HepG2 (cell line): ENCODE measurements around the gene TLE5. TPM values are rescaled to one million over a fixed set of nuclear protein-coding genes. Genes with fewer than 3 reads are reported as not detected.

ENCODE experiments used
- ATAC-seq: fragments of 200-7000 bp; cut with Tn5 transposase; 3 replicates; pipeline ENCODE4 v1.9.1; 2020; ENCODE audit warnings: mild to moderate bottlenecking, moderate library complexity
- BruUV-seq: library from RNA; stranded (reverse); fragments of 400-500 nt; replicated peaks from 2 replicates; lab custom pipeline; 2021; lab: Mats Ljungman, UMichigan
- CTCF ChIA-PET: fragments of 300-600 bp; formaldehyde crosslinking; extraction: SDS; loops from one replicate; lab custom pipeline; 2021; ENCODE audit warnings: low total read pairs, inconsistent platforms, low intra/inter-chr PET ratio; lab: Yijun Ruan, JAX
- POLR2A ChIA-PET: fragments of 350-600 bp; sonication (Branson Sonifier 250); formaldehyde crosslinking; loops from one replicate; lab custom pipeline; 2020; ENCODE audit warnings: antibody characterized with exemption, inconsistent platforms; lab: Yijun Ruan, JAX
- DNase-seq: peaks from one replicate; pipeline ENCODE4 v3.0.0-alpha.2; 2015; ENCODE audit warnings: low spot score
- FAIRE-seq: peaks from 3 replicates; lab custom pipeline; 2011; peaks lifted over from hg19 to GRCh38; lab: Jason Lieb, UNC
- H2AFZ ChIP-seq: one replicate; pipeline ENCODE4 v1.6.1; 2011; ENCODE audit warnings: low read length, inconsistent platforms
- H3K27ac ChIP-seq: fragments of 300-600 bp; 3 replicates; pipeline ENCODE4 v1.8.0; 2011; ENCODE audit warnings: mixed run types, mild to moderate bottlenecking, mixed read lengths, low read length, inconsistent platforms; ENCODE audit not compliant: insufficient read depth; ENCODE audit errors: extremely low read length
- H3K27me3 ChIP-seq, 2 experiments: fragments of 200-600 bp in 1 of 2; 2 replicates in 1 of 2; 3 replicates in 1 of 2; pipeline versions ENCODE4 v1.6.0 to v1.8.0; 2011; ENCODE audit warnings: low read length in 2 of 2, mild to moderate bottlenecking in 2 of 2, moderate library complexity in 2 of 2, inconsistent platforms in 1 of 2; ENCODE audit not compliant: insufficient read depth in 2 of 2, control insufficient read depth in 1 of 2
- H3K36me3 ChIP-seq, 2 experiments: fragments of 200-600 bp in 1 of 2; replicated peaks in 1 of 2; 2 replicates in 1 of 2; 3 replicates in 1 of 2; pipeline versions ENCODE4 v1.5.1 to v1.8.0; 2011; ENCODE audit warnings: low read length in 2 of 2, inconsistent platforms in 1 of 2; ENCODE audit not compliant: insufficient read depth in 2 of 2, control insufficient read depth in 1 of 2
- H3K4me1 ChIP-seq: 2 replicates; pipeline ENCODE4 v1.5.1; 2012; ENCODE audit warnings: low read length, inconsistent platforms; ENCODE audit not compliant: insufficient read depth
- H3K4me2 ChIP-seq: 2 replicates; pipeline ENCODE4 v1.6.0; 2011; ENCODE audit warnings: low read depth, low read length, inconsistent platforms
- H3K4me3 ChIP-seq, 3 experiments: fragments of 200-600 bp in 1 of 3; sonication (generic), shearing (Covaris generic) in 1 of 3; replicated peaks in 1 of 3; 2 replicates each; pipeline ENCODE4 v1.5.1; 2011 to 2016; ENCODE audit warnings: low read length in 3 of 3, inconsistent platforms in 2 of 3, low read depth in 2 of 3, mild to moderate bottlenecking in 2 of 3, control low read depth in 1 of 3, mixed read lengths in 1 of 3; ENCODE audit not compliant: insufficient read depth in 1 of 3
- H3K79me2 ChIP-seq: one replicate; pipeline ENCODE4 v1.6.1; 2011; ENCODE audit warnings: low read length, inconsistent platforms; ENCODE audit not compliant: insufficient read depth
- H3K9ac ChIP-seq: 2 replicates; pipeline ENCODE4 v1.6.0; 2011; ENCODE audit warnings: mild to moderate bottlenecking, low read depth, low read length, inconsistent platforms; ENCODE audit not compliant: insufficient read depth
- H3K9me3 ChIP-seq: 2 replicates; pipeline ENCODE4 v1.5.1; 2012; ENCODE audit warnings: mild to moderate bottlenecking, low read length
- H4K20me1 ChIP-seq: 2 replicates; pipeline ENCODE4 v1.6.0; 2011; ENCODE audit warnings: inconsistent platforms, mild to moderate bottlenecking, low read length, moderate library complexity; ENCODE audit not compliant: insufficient read depth
- CTCF ChIP-seq: sonication (generic); formaldehyde crosslinking; IDR thresholded peaks from 2 replicates; pipeline ENCODE4 v1.5.0; 2020; ENCODE audit warnings: mild to moderate bottlenecking, missing genetic modification reagents, moderate library complexity
- EEA1 ChIP-seq: sonication (generic); formaldehyde crosslinking; IDR thresholded peaks from 2 replicates; pipeline ENCODE4 v1.5.1; 2020; ENCODE audit warnings: mild to moderate bottlenecking, missing genetic modification reagents, borderline replicate concordance
- HOXA3 ChIP-seq: sonication (generic); formaldehyde crosslinking; IDR thresholded peaks from 2 replicates; pipeline ENCODE4 v1.5.0; 2020; ENCODE audit warnings: missing genetic modification reagents
- KLF9 ChIP-seq: IDR thresholded peaks from 2 replicates; pipeline ENCODE4 v1.6.1; 2016; ENCODE audit warnings: low read depth
- MBNL3 ChIP-seq: fragments of 250-450 bp; sonication (Bioruptor Pico); conservative IDR thresholded peaks from 2 replicates; pipeline ENCODE4 v1.8.0; 2022; ENCODE audit warnings: mild to moderate bottlenecking, inconsistent platforms
- MTF1 ChIP-seq: sonication (generic); formaldehyde crosslinking; IDR thresholded peaks from 2 replicates; pipeline ENCODE4 v1.5.0; 2020; ENCODE audit warnings: missing genetic modification reagents
- POLR2AphosphoS5 ChIP-seq: IDR thresholded peaks from 2 replicates; pipeline ENCODE4 v1.6.1; 2012; ENCODE audit warnings: low read depth, low read length
- RAD21 ChIP-seq: fragments of 450-650 bp; formaldehyde crosslinking; IDR thresholded peaks from 2 replicates; pipeline ENCODE4 v1.5.0; 2020; ENCODE audit warnings: mild to moderate bottlenecking
- REST ChIP-seq, 2 experiments: IDR thresholded peaks; 2 replicates each; pipeline ENCODE4 v1.6.1; 2011 to 2012; ENCODE audit warnings: low read length in 2 of 2, borderline replicate concordance in 1 of 2, low read depth in 1 of 2, mild to moderate bottlenecking in 1 of 2, moderate library complexity in 1 of 2
- SOX6 ChIP-seq, 2 experiments: fragments of 450-650 bp in 1 of 2; sonication (generic) in 1 of 2; formaldehyde crosslinking in 1 of 2; IDR thresholded peaks; 2 replicates each; pipeline versions ENCODE4 v1.4.0 to v1.6.1; 2017 to 2020; ENCODE audit warnings: antibody characterized with exemption in 1 of 2, mild to moderate bottlenecking in 1 of 2, missing genetic modification reagents in 1 of 2
- SSRP1 ChIP-seq: IDR thresholded peaks from 2 replicates; pipeline ENCODE4 v1.6.1; 2016; ENCODE audit warnings: control low read depth
- TEF ChIP-seq: sonication (generic); formaldehyde crosslinking; IDR thresholded peaks from 2 replicates; pipeline ENCODE4 v1.5.0; 2020; ENCODE audit warnings: missing genetic modification reagents
- ZNF17 ChIP-seq: sonication (generic); formaldehyde crosslinking; IDR thresholded peaks from 2 replicates; pipeline ENCODE4 v1.5.0; 2020; ENCODE audit warnings: mild to moderate bottlenecking, missing genetic modification reagents
- ZNF556 ChIP-seq: sonication (generic); formaldehyde crosslinking; IDR thresholded peaks from 2 replicates; pipeline ENCODE4 v1.4.0; 2020; ENCODE audit warnings: mild to moderate bottlenecking, missing genetic modification reagents, borderline replicate concordance
- WGBS: methylation state at CpG from one replicate; pipeline ENCODE4 v1.1.6; 2017; ENCODE audit warnings: low lambda C conversion rate; 5-methylcytosine and 5-hydroxymethylcytosine counted together
- in situ Hi-C: cut with HindIII; loops from 2 replicates; pipeline ENCODE4 v1.10.0; 2017; ENCODE audit warnings: low pct_unique_long_range_greater_than_20kb; ENCODE audit not compliant: extremely low pct_ligation_motif_present
- intact Hi-C: fragments of 100-400 bp; cut with micrococcal nuclease; formaldehyde crosslinking; loops from one replicate; pipeline ENCODE4 v1.10.0; 2022; ENCODE audit not compliant: unreplicated experiment
- polyA plus RNA-seq, 8 experiments: library from polyadenylated mRNA; depleted of rRNA in 3 of 8; stranded (reverse) in 7 of 8; unstranded in 1 of 8; fragments of >200 nt; fragmentation: Illumina TruSeq in 4 of 8; extraction: Trizol in 4 of 8; gene quantifications; 2 replicates each; pipeline versions ENCODE4 v1.2.1 to v1.2.3, GENCODE V29; 2011 to 2016; ENCODE audit warnings: low read depth in 4 of 8, missing spikeins in 1 of 8, mixed read lengths in 1 of 8; ENCODE audit not compliant: insufficient read depth in 1 of 8
- total RNA-seq, 5 experiments: library from RNA; depleted of rRNA; stranded (reverse); fragments of >200 nt; fragmentation: Illumina TruSeq; extraction: Trizol; gene quantifications; 2 replicates each; pipeline ENCODE4 v1.2.3, GENCODE V29; 2016; ENCODE audit warnings: low read depth in 1 of 5
- TF ChIP-seq, protein P1 (sequence below): sonication (generic); formaldehyde crosslinking; IDR thresholded peaks from 2 replicates; pipeline ENCODE4 v1.8.0; 2023; ENCODE audit warnings: mild to moderate bottlenecking, missing genetic modification reagents
- TF ChIP-seq, protein P2 (sequence below): sonication (generic); formaldehyde crosslinking; conservative IDR thresholded peaks from 2 replicates; pipeline ENCODE4 v1.5.0; 2020; ENCODE audit warnings: missing genetic modification reagents

TLE5 gene
- total and polyA plus RNA-seq, 2 of the 13 experiments (the other 11 are each of a cell fraction or from before 2014, with no cell fraction given), result 62.8 to 189 TPM

DNA sequence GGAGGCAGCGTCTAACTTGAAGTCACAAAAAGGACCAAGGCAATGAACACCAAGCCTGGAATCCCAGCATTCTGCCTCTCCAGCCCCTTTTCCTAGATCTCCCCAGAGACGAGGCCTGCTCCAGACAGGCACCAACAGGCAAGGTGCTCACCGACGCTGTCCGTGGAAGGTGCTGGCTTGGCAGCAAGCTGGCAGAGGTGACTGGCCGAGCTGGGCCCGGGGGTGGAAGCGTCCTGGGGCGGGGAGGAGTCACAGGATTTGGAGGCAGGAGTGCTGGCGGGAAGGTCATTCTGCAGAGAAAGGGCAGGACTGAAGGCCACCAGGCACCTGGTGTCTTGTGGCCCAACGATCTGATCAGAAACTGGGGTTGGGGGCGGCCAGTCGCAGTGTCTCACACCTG, 51.4 kb downstream of the TLE5 start (continued):
- TF ChIP-seq CTCF (CRISPR knock-in tag) (no peak), HOXA3 (CRISPR knock-in tag) (no peak), TEF (no peak), POLR2AphosphoS5 (no peak), ZNF556 (CRISPR knock-in tag) (no peak), KLF9 (CRISPR knock-in tag) (no peak), SOX6 (IDR thresholded peaks at IDR 0.05) (no peak), SOX6 (CRISPR knock-in tag; IDR thresholded peaks at IDR 0.05) (no peak), RAD21 (CRISPR knock-in tag) (no peak)
- TF ChIP-seq, protein P1, sequence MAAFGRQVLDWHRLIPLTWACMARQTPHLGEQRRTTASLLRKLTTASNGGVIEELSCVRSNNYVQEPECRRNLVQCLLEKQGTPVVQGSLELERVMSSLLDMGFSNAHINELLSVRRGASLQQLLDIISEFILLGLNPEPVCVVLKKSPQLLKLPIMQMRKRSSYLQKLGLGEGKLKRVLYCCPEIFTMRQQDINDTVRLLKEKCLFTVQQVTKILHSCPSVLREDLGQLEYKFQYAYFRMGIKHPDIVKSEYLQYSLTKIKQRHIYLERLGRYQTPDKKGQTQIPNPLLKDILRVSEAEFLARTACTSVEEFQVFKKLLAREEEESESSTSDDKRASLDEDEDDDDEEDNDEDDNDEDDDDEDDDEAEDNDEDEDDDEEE (CRISPR knock-in tag), result no peak

DNA sequence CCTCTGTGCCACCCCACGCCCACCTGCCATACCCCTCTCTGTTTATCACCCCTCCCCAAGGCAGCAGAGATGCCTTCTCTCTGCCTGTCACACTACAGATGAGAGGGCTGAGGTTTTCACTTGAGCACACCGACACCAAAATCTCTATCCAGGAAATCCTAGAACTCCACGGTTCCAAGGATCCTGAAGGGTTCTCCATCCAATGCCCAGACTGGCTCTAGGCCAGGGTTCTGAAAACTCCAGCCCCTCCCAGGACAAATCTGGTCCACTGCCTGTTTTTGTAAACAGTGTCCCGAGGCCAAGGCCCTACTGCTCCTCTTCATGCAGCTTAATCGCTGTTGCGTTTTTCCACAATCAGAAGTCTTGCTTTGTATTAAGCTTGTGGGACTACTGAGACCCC, 53.3 kb downstream of the TLE5 start:
- DNase-seq, result no peak
- no peaks in the 10 kb centered on the region for H3K36me3 ChIP-seq
- no peak overlapping the region for H3K4me2 ChIP-seq
- H3K4me3 ChIP-seq, result no peak overlapping the region
- no peaks in the 10 kb centered on the region for H3K9me3 ChIP-seq
- H2AFZ ChIP-seq, result no peak overlapping the region
- peaks cover 2 to 13% of the 10 kb centered on the region in 2 experiments; a peak in 4 of 5 replicates for H3K27me3 ChIP-seq
- ATAC-seq, result no peak
- 56% methylated on average over 5 of the region's 6 CpGs for WGBS
- no peak for FAIRE-seq
- BruUV-seq, result no TSS peak
- H3K27ac ChIP-seq, result no peak overlapping the region
- intact Hi-C loops, result no loop called here
- in situ Hi-C loops, result no loop called here
- ChIA-PET CTCF (no interaction called here), POLR2A (no interaction called here)
- H3K79me2 ChIP-seq, result no peaks in the 10 kb centered on the region
- no peak overlapping the region for H3K9ac ChIP-seq
- H4K20me1 ChIP-seq, result no peaks in the 10 kb centered on the region
- H3K4me1 ChIP-seq, result peaks cover 18% of the 10 kb centered on the region
- TF ChIP-seq SSRP1 (CRISPR knock-in tag) (no peak), MBNL3 (CRISPR knock-in tag) (no peak), MTF1 (CRISPR knock-in tag) (no peak), REST (IDR thresholded peaks at IDR 0.05; ENCODE audit: borderline replicate concordance in 1 of 2, low read depth in 1 of 2, low read length in 2 of 2) (no peak), EEA1 (CRISPR knock-in tag) (no peak), ZNF17 (CRISPR knock-in tag) (no peak)
- TF ChIP-seq, protein P2, sequence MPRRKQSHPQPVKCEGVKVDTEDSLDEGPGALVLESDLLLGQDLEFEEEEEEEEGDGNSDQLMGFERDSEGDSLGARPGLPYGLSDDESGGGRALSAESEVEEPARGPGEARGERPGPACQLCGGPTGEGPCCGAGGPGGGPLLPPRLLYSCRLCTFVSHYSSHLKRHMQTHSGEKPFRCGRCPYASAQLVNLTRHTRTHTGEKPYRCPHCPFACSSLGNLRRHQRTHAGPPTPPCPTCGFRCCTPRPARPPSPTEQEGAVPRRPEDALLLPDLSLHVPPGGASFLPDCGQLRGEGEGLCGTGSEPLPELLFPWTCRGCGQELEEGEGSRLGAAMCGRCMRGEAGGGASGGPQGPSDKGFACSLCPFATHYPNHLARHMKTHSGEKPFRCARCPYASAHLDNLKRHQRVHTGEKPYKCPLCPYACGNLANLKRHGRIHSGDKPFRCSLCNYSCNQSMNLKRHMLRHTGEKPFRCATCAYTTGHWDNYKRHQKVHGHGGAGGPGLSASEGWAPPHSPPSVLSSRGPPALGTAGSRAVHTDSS, result no peak
